H1 (cell line): ENCODE data around the gene MFSD2A. TPM values are rescaled to one million over a fixed set of nuclear protein-coding genes. Genes with fewer than 3 reads are reported as not detected.

ENCODE experiments used
- CTCF ChIA-PET: fragments of 300-600 bp; sonication (Branson Sonifier 250); formaldehyde crosslinking; loops from one replicate; lab custom pipeline; 2021; ENCODE audit not compliant: partially characterized antibody; lab: Charles Lee
- POLR2A ChIA-PET: fragments of 300-600 bp; sonication (Branson Sonifier 250); formaldehyde crosslinking; loops from one replicate; lab custom pipeline; 2021; ENCODE audit warnings: inconsistent platforms; ENCODE audit not compliant: partially characterized antibody; lab: Charles Lee
- DNase-seq, 2 experiments: peaks; one replicate each; pipeline versions ENCODE4 v3.0.0 to v3.0.0-alpha.2; 2010 to 2022; ENCODE audit warnings: low spot score in 2 of 2, low read depth in 1 of 2, mixed read lengths in 1 of 2
- FAIRE-seq: peaks from 2 replicates; lab custom pipeline; 2011; peaks lifted over from hg19 to GRCh38; lab: Jason Lieb, UNC
- H2AFZ ChIP-seq: 2 replicates; pipeline ENCODE4 v1.8.1; 2012; ENCODE audit warnings: low read length, inconsistent platforms
- H2AK5ac ChIP-seq: 2 replicates; pipeline ENCODE4 v1.6.1; 2013; ENCODE audit warnings: low read depth, low read length
- H2BK120ac ChIP-seq: replicated peaks from 2 replicates; pipeline ENCODE3; 2013; ENCODE audit warnings: low read depth, low read length, inconsistent platforms
- H2BK12ac ChIP-seq: 2 replicates; pipeline ENCODE4 v1.6.1; 2013; ENCODE audit warnings: low read depth, low read length
- H2BK15ac ChIP-seq: 2 replicates; pipeline ENCODE4 v1.6.1; 2013; ENCODE audit warnings: low read length
- H2BK20ac ChIP-seq: 2 replicates; pipeline ENCODE4 v1.6.1; 2013; ENCODE audit warnings: low read length
- H2BK5ac ChIP-seq: 2 replicates; pipeline ENCODE4 v1.6.1; 2013; ENCODE audit warnings: low read depth, low read length
- H3K14ac ChIP-seq: 2 replicates; pipeline ENCODE4 v1.6.1; 2013; ENCODE audit warnings: inconsistent platforms; ENCODE audit not compliant: insufficient read length
- H3K18ac ChIP-seq: 2 replicates; pipeline ENCODE4 v1.6.1; 2013; ENCODE audit warnings: low read length; ENCODE audit errors: extremely low read depth
- H3K23ac ChIP-seq: 2 replicates; pipeline ENCODE4 v1.6.1; 2013; ENCODE audit warnings: inconsistent platforms; ENCODE audit not compliant: insufficient read length
- H3K23me2 ChIP-seq: 2 replicates; pipeline ENCODE4 v1.6.1; 2013; ENCODE audit warnings: low read depth, low read length
- H3K27ac ChIP-seq: 2 replicates; pipeline ENCODE4 v1.6.1; 2011; ENCODE audit warnings: low read depth, low read length, inconsistent platforms
- H3K27me3 ChIP-seq, 4 experiments: replicated peaks in 1 of 4; 1 replicate in 1 of 4; 2 replicates in 3 of 4; pipeline versions ENCODE4 v1.6.1 to v1.8.1; 2011 to 2013; ENCODE audit warnings: low read length in 3 of 4, mild to moderate bottlenecking in 3 of 4, inconsistent platforms in 2 of 4, mixed read lengths in 2 of 4, moderate library complexity in 1 of 4; ENCODE audit not compliant: control insufficient read depth in 3 of 4, insufficient read depth in 3 of 4; ENCODE audit errors: extremely low read depth in 1 of 4
- H3K36me3 ChIP-seq, 4 experiments: 2 replicates each; pipeline versions ENCODE4 v1.6.1 to v1.8.1; 2011 to 2013; ENCODE audit warnings: mild to moderate bottlenecking in 4 of 4, low read length in 3 of 4, moderate library complexity in 2 of 4, control low read depth in 1 of 4, inconsistent platforms in 1 of 4; ENCODE audit not compliant: insufficient read depth in 4 of 4, control insufficient read depth in 2 of 4
- H3K4ac ChIP-seq: replicated peaks from 2 replicates; pipeline ENCODE3; 2013; ENCODE audit warnings: low read length, low read depth, mixed read lengths, inconsistent platforms; ENCODE audit not compliant: insufficient read length
- H3K4me1 ChIP-seq, 4 experiments: replicated peaks in 1 of 4; 1 replicate in 1 of 4; 2 replicates in 3 of 4; pipeline versions ENCODE4 v1.6.1 to v1.8.1; 2011 to 2013; ENCODE audit warnings: low read length in 3 of 4, inconsistent platforms in 2 of 4, mixed read lengths in 1 of 4; ENCODE audit not compliant: insufficient read depth in 4 of 4, control insufficient read depth in 3 of 4
- H3K4me2 ChIP-seq, 2 experiments: 2 replicates each; pipeline versions ENCODE4 v1.6.1 to v1.8.1; 2011 to 2013; ENCODE audit warnings: low read depth in 2 of 2, low read length in 2 of 2, control low read depth in 1 of 2, inconsistent platforms in 1 of 2, mild to moderate bottlenecking in 1 of 2; ENCODE audit not compliant: insufficient read depth in 1 of 2
- H3K4me3 ChIP-seq, 4 experiments: fragments of 200-600, 300-600 bp in 1 of 4; sonication (generic), shearing (Covaris generic), sonication (Bioruptor Twin) in 1 of 4; 2 replicates each; pipeline versions ENCODE4 v1.5.1 to v1.8.1; 2011 to 2016; ENCODE audit warnings: low read length in 4 of 4, low read depth in 3 of 4, control low read depth in 2 of 4, inconsistent platforms in 2 of 4, mild to moderate bottlenecking in 2 of 4, mixed read lengths in 1 of 4, moderate library complexity in 1 of 4; ENCODE audit not compliant: insufficient read depth in 2 of 4; ENCODE audit errors: extremely low read depth in 1 of 4
- H3K56ac ChIP-seq: replicated peaks from 2 replicates; pipeline ENCODE3; 2013; ENCODE audit warnings: low read depth, mild to moderate bottlenecking, mixed read lengths, low read length, inconsistent platforms; ENCODE audit not compliant: insufficient read length
- H3K79me1 ChIP-seq: 2 replicates; pipeline ENCODE4 v1.6.1; 2013; ENCODE audit warnings: low read depth, low read length, control low read depth
- H3K79me2 ChIP-seq, 2 experiments: 2 replicates each; pipeline versions ENCODE4 v1.6.1 to v1.8.1; 2012 to 2013; ENCODE audit warnings: low read length in 2 of 2, mild to moderate bottlenecking in 2 of 2, inconsistent platforms in 1 of 2; ENCODE audit not compliant: insufficient read depth in 2 of 2, control insufficient read depth in 1 of 2
- H3K9ac ChIP-seq, 4 experiments: replicated peaks in 1 of 4; 1 replicate in 1 of 4; 2 replicates in 3 of 4; pipeline versions ENCODE4 v1.6.1 to v1.8.1; 2011 to 2013; ENCODE audit warnings: low read depth in 3 of 4, low read length in 3 of 4, control low read depth in 2 of 4, mild to moderate bottlenecking in 2 of 4, moderate library complexity in 2 of 4, inconsistent platforms in 1 of 4; ENCODE audit errors: extremely low read depth in 1 of 4
- H3K9me3 ChIP-seq, 2 experiments: 2 replicates each; pipeline versions ENCODE4 v1.6.1 to v1.8.1; 2012 to 2013; ENCODE audit warnings: mild to moderate bottlenecking in 2 of 2, moderate library complexity in 2 of 2, control low read depth in 1 of 2, inconsistent platforms in 1 of 2, low read depth in 1 of 2, low read length in 1 of 2, mixed read lengths in 1 of 2; ENCODE audit not compliant: insufficient read depth in 2 of 2
- H4K20me1 ChIP-seq, 2 experiments: replicated peaks in 1 of 2; 2 replicates each; pipeline versions ENCODE3 to v1.8.1; 2011 to 2013; ENCODE audit warnings: inconsistent platforms in 2 of 2, low read length in 2 of 2, mild to moderate bottlenecking in 1 of 2; ENCODE audit not compliant: insufficient read depth in 2 of 2, control insufficient read depth in 1 of 2
- H4K5ac ChIP-seq: 2 replicates; pipeline ENCODE4 v1.6.1; 2013; ENCODE audit warnings: low read length, low read depth, mixed read lengths, inconsistent platforms; ENCODE audit not compliant: insufficient read length
- H4K8ac ChIP-seq: 2 replicates; pipeline ENCODE4 v1.8.0; 2013; ENCODE audit warnings: mild to moderate bottlenecking, moderate library complexity, low read length, inconsistent platforms; ENCODE audit not compliant: insufficient read depth; ENCODE audit errors: extremely low read depth
- H4K91ac ChIP-seq: replicated peaks from 2 replicates; pipeline ENCODE3; 2013; ENCODE audit warnings: low read length, mixed read lengths, inconsistent platforms; ENCODE audit not compliant: insufficient read length
- BACH1 ChIP-seq: IDR thresholded peaks from 2 replicates; pipeline ENCODE4 v1.6.1; 2012; ENCODE audit warnings: low read length, improper control_type of control experiment
- BCL11A ChIP-seq, 2 experiments: IDR thresholded peaks; one replicate each; pipeline ENCODE4 v1.6.1; 2011; ENCODE audit warnings: low read depth in 2 of 2, low read length in 2 of 2, mild to moderate bottlenecking in 2 of 2
- CHD1 ChIP-seq: IDR thresholded peaks from 2 replicates; pipeline ENCODE4 v1.6.1; 2012; ENCODE audit warnings: low read depth, low read length, improper control_type of control experiment
- CREB1 ChIP-seq: IDR thresholded peaks from 2 replicates; pipeline ENCODE4 v1.6.1; 2012; ENCODE audit warnings: inconsistent platforms
- KDM4A ChIP-seq: IDR thresholded peaks from one replicate; pipeline ENCODE4 v1.7.1; 2012; ENCODE audit warnings: low read depth, mild to moderate bottlenecking, moderate library complexity, low read length, inconsistent platforms; ENCODE audit not compliant: severe bottlenecking
- NRF1 ChIP-seq: IDR thresholded peaks from 2 replicates; pipeline ENCODE4 v1.6.1; 2011; ENCODE audit warnings: mild to moderate bottlenecking, low read depth, low read length, improper control_type of control experiment
- RBBP5 ChIP-seq: IDR thresholded peaks from 2 replicates; pipeline ENCODE4 v1.7.1; 2012; ENCODE audit warnings: low read depth, mild to moderate bottlenecking, inconsistent platforms, low read length, moderate library complexity, borderline replicate concordance
- RXRA ChIP-seq: IDR thresholded peaks from 2 replicates; pipeline ENCODE4 v1.6.1; 2011; ENCODE audit warnings: low read depth, mild to moderate bottlenecking, low read length, moderate library complexity; ENCODE audit not compliant: insufficient read depth
- SAP30 ChIP-seq: fragments of 300-600 bp; sonication (generic); IDR thresholded peaks from 2 replicates; pipeline ENCODE4 v1.7.1; 2012; ENCODE audit warnings: low read length, moderate library complexity, mild to moderate bottlenecking, inconsistent platforms; ENCODE audit not compliant: insufficient read depth, insufficient replicate concordance
- SUZ12 ChIP-seq: fragments of 200-600 bp; sonication (generic); IDR thresholded peaks from 2 replicates; pipeline ENCODE4 v1.6.1; 2012; ENCODE audit warnings: mild to moderate bottlenecking, inconsistent platforms, low read length, moderate library complexity, mixed read lengths
- TAF1 ChIP-seq: IDR thresholded peaks from 2 replicates; pipeline ENCODE4 v1.6.1; 2011; ENCODE audit warnings: mild to moderate bottlenecking, low read depth, low read length
- YY1 ChIP-seq: IDR thresholded peaks from 2 replicates; pipeline ENCODE4 v1.6.1; 2011; ENCODE audit warnings: low read depth, mild to moderate bottlenecking, low read length
- polyA plus RNA-seq, 7 experiments: library from polyadenylated mRNA; depleted of rRNA in 3 of 7; stranded (reverse) in 5 of 7; unstranded in 2 of 7; fragments of >200 nt in 5 of 7; fragments of 200-250 nt in 2 of 7; gene quantifications; 1 replicate in 5 of 7; 2 replicates in 1 of 7; 4 replicates in 1 of 7; pipeline versions ENCODE4 v1.2.1 to v1.2.3, GENCODE V29; 2011 to 2013; ENCODE audit warnings: missing spikeins in 2 of 7, mixed read lengths in 2 of 7
- total RNA-seq: library from RNA; stranded (reverse); fragmentation: NEBNext Ultra II Directional; extraction: Animal tissue kit (Norgen Biotek cat#: 25700); gene quantifications from 2 replicates; pipeline ENCODE4 v1.2.1, GENCODE V29; 2021
- TF ChIP-seq, protein P1 (sequence below): IDR thresholded peaks from 2 replicates; pipeline ENCODE4 v1.6.1; 2012; ENCODE audit warnings: low read length, inconsistent platforms

The MFSD2A gene
- total and polyA plus RNA-seq, 2 of the 8 experiments (the other 6 are each of a cell fraction or from before 2014, with no cell fraction given) = 18.3 to 25.9 TPM

DNA sequence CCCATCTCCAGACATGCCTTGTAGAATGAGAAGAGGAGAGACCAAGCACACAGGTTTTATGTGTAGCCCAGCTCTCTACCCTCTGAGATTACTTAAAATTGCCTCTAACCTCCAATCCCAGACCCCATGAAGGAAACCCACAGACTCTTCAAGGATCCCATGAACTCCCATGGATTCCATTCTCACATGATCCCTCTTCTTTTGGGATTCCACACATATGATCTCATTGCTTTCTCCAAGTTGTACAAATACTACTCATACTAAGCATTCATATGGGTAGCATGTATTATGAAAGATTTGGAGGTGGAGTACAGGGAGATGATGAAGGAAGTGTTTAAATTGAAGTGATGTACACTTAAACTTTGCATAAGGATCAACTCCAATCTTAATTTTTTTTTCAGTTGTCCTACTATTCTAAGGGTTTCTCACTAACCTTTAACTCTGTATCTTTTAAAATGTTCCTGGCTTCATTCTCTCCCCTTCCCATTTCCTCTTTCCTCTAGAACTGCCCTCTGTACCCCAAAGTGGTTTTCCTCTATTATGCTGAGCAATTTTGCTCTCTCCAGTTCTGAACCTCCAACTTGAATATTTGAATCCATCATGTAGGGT lies 41.6 kb downstream of the MFSD2A start:
- Histone ChIP-seq H3K4me2 (no peak overlapping the region), H3K79me2 (no peaks in the 10 kb centered on the region), H4K91ac (no peak overlapping the region), H3K4me1 (0 out of 7 replicates have a peak, but pooled peaks cover 0 to 2% (median 1%) of the 10 kb centered on the region in 4 experiments), H2BK120ac (no peak overlapping the region), H3K4me3 (no peak overlapping the region), H4K8ac (no peak overlapping the region), H3K14ac (no peak overlapping the region), H3K9me3 (peaks cover 0 to 12% of the 10 kb centered on the region in 2 experiments; a peak in 1 of 4 replicates), H3K18ac (no peak overlapping the region), H3K23me2 (no peaks in the 10 kb centered on the region), H3K27ac (no peak overlapping the region), H3K9ac (no peak overlapping the region), H3K36me3 (no peaks in the 10 kb centered on the region), H2BK12ac (no peak overlapping the region), H2BK15ac (no peak overlapping the region), H4K20me1 (no peaks in the 10 kb centered on the region), H2BK5ac (no peak overlapping the region), H2BK20ac (no peak overlapping the region), H3K4ac (no peak overlapping the region), H3K27me3 (no peaks in the 10 kb centered on the region), H2AK5ac (no peak overlapping the region), H3K79me1 (no peaks in the 10 kb centered on the region), H3K56ac (no peak overlapping the region), H4K5ac (no peak overlapping the region), H3K23ac (no peak overlapping the region), H2AFZ (no peak overlapping the region)
- POLR2A ChIA-PET = interaction anchor here (1.0 kb wide), 1 partner anchor 19 kb away, joined by 3 read pairs; no protein-coding TSS in a partner anchor
- FAIRE-seq (no peak), DNase-seq (no peak)
- CTCF ChIA-PET = interaction anchor here (0.6 to 0.7 kb wide), 2 partner anchors 145 to 404 kb away, joined by 3 to 4 read pairs; no protein-coding TSS in a partner anchor
- no peak for TF ChIP-seq SUZ12
- TF ChIP-seq CREB1 = no peak
- no peak for TF ChIP-seq BACH1
- no peak for TF ChIP-seq TAF1
- TF ChIP-seq RXRA = no peak
- TF ChIP-seq NRF1 = no peak
- TF ChIP-seq KDM4A = no peak
- no peak for TF ChIP-seq BCL11A (IDR thresholded peaks at IDR 0.05; ENCODE audit: low read depth in 2 of 2, low read length in 2 of 2)
- TF ChIP-seq YY1 = no peak
- TF ChIP-seq SAP30 = no peak
- TF ChIP-seq, protein P1, sequence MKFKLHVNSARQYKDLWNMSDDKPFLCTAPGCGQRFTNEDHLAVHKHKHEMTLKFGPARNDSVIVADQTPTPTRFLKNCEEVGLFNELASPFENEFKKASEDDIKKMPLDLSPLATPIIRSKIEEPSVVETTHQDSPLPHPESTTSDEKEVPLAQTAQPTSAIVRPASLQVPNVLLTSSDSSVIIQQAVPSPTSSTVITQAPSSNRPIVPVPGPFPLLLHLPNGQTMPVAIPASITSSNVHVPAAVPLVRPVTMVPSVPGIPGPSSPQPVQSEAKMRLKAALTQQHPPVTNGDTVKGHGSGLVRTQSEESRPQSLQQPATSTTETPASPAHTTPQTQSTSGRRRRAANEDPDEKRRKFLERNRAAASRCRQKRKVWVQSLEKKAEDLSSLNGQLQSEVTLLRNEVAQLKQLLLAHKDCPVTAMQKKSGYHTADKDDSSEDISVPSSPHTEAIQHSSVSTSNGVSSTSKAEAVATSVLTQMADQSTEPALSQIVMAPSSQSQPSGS = no peak
- TF ChIP-seq CHD1 = no peak
- TF ChIP-seq RBBP5 = no peak
